ENCODE results near the gene NBR1.
"Not testable (repeated sequence)": the region's sequence is repeated elsewhere in the genome, so short reads cannot be mapped to it uniquely, and the experiment has no call there.

NBR1 gene

GRCh38 chr17:43170766-43171585 lies at the start of gene NBR1:
Gene NBR1, plus strand, starts transcription at chr17:43171214. Its CDS starts 4,586 bp downstream, at chr17:43175800.
- peak; percentile 96 for DNase-seq

DNA sequence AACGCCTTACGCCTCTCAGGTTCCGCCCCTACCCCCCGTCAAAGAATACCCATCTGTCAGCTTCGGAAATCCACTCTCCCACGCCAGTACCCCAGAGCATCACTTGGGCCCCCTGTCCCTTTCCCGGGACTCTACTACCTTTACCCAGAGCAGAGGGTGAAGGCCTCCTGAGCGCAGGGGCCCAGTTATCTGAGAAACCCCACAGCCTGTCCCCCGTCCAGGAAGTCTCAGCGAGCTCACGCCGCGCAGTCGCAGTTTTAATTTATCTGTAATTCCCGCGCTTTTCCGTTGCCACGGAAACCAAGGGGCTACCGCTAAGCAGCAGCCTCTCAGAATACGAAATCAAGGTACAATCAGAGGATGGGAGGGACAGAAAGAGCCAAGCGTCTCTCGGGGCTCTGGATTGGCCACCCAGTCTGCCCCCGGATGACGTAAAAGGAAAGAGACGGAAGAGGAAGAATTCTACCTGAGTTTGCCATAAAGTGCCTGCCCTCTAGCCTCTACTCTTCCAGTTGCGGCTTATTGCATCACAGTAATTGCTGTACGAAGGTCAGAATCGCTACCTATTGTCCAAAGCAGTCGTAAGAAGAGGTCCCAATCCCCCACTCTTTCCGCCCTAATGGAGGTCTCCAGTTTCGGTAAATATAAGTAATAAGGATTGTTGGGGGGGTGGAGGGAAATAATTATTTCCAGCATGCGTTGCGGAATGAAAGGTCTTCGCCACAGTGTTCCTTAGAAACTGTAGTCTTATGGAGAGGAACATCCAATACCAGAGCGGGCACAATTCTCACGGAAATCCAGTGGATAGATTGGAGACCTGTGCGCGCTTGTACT lies 45.7 kb upstream of the NBR1 start, which contains the start of gene BRCA1:
BRCA1 (minus strand) TSS at position 232 of the 834 bp plus-strand sequence. CDS start 1,268 bp downstream, outside the sequence.
- peak; percentile 86 for DNase-seq

GRCh38 chr17:43125967-43126910 lies 44.8 kb upstream of the NBR1 start:
- no peak for DNase-seq

GRCh38 chr17:43126911-43127290 lies 44.1 kb upstream of the NBR1 start:
- DNase-seq, result no peak

- DNase-seq, result not testable (repeated sequence)
Observed at GRCh38 chr17:43127333-43127876, 43.6 kb upstream of the NBR1 start.

DNA sequence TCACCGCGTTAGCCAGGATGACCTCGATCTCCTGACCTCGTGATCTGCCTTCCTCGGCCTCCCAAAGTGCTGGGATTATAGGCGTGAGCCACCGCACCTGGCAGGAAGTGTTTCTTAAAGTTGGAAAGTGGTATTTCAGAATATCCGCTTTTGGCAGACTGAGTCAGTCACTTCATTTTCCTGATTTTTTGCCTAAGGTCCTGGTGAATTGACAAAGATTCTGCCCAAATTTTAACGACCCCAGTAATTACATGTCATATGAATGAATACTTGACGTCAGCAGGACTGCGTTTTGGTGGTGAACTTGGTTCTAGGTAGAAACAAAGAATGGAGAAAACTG lies 41.4 kb upstream of the NBR1 start:
- no peak for DNase-seq

GRCh38 chr17:43132117-43132516 lies 38.9 kb upstream of the NBR1 start:
- no peak for DNase-seq

DNA sequence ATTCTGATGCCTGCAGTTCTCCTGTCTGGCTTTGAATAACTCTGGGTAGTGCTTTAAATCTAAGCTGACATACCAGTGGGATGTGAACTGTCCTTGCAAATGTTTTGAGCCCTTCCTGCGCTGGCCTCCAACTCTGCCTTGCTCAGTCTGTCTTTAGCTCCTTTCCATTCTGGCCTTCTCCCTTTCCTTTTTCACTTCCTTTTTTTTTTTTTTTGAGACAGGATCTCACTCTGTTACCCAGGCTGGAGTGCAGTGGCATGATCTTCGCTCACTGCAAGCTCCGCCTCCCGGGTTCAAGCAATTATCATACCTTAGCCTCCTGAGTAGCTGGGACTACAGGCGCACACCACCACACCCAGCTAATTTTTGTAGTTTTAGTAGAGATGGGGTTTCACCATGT lies 37.6 kb upstream of the NBR1 start:
- DNase-seq, result not testable (repeated sequence)

- DNase-seq, result no peak
Observed at GRCh38 chr17:43134774-43135453, 36.1 kb upstream of the NBR1 start.

DNA sequence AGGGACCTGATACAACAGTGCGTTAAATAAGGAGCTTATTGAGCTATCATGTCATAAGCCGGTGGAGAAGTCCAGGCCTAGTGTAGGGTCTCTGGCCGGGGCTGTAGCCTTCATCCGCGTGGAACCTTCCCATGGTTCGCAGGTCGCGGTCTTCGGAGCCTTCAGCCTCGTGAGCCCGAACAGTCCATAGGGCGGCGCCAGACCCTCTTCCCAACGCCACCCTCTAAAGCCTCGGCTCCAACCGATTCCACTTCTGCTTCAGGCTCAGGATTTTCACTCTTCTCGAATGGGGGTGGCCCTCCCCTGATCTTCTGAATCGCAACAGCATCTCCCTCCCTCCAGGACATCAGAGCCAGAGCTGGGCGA lies 35.6 kb upstream of the NBR1 start:
- no peak for DNase-seq

DNA sequence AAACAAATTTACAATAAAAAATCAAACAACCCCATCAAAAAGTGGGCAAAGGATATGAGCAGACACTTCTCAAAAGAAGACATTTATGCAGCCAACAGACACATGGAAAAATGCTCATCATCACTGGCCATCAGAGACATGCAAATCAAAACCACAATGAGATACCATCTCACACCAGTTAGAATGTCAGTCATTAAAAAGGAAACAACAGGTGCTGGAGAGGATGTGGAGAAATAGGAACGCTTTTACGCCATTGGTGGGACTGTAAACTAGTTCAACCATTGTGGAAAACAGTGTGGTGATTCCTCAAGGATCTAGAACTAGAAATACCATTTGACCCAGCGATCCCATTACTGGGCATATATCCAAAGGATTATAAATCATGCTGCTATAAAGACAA lies 34.4 kb upstream of the NBR1 start:
- DNase-seq, result not testable (repeated sequence)

- DNase-seq, result not testable (repeated sequence)
Observed at GRCh38 chr17:43138531-43138930, 32.5 kb upstream of the NBR1 start.

- no peak for DNase-seq
Observed at GRCh38 chr17:43140396-43141332, 30.4 kb upstream of the NBR1 start.

- DNase-seq, result no peak
Observed at GRCh38 chr17:43142153-43142552, 28.9 kb upstream of the NBR1 start.

DNA sequence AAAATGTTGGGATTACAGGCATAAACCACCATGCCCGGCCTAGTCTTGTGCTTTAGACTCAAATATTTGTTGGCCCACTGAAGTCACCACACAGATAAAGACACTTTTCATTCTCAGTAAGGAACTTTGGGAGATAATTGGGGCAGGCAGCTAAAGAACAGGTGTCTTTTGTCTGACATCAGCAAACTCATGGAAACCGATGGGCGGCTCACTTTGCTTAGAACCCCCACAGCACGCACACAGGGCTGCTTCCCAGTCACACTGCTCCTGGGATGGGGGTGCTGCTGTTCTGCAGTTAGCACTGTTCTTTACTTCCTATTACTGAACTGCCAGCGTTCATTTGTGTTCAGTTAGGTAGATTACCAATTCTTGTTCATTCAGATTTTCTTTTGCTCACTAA lies 27.8 kb upstream of the NBR1 start:
- DNase-seq, result no peak

- no peak for DNase-seq
Observed at GRCh38 chr17:43146649-43147048, 24.4 kb upstream of the NBR1 start.

- no peak for DNase-seq
Observed at GRCh38 chr17:43151880-43152456, 19.0 kb upstream of the NBR1 start.

DNA sequence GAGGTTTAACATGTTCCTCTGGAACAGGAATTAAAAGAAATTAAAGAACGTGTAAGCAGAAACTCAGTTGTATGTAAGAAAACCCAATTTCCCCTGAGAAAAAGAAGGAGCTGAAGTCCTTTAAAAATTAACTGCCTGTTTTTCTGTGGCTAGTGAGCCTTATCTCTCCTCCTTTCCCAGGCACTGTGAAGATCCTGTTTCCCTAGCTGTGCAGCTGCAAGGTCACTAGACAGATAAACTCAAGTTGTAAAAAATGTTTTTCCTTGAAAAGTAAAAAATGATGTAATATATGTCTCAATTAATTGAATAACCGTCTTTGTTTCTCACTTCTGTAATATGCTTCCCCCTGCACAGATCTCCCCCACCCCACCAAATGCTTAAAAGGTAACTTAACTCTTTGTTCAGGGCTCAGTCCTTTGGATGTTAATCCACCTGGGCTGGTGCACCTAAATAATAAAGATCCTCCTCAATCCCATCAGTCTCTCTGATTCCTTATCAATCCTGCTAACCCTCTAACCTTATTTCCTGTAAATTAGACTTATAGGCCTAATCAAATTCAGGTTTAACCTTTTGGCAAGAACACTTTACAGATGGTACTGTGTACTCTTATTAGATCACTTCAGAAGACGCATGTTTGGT lies 17.7 kb upstream of the NBR1 start:
- not testable (repeated sequence) for DNase-seq

DNA sequence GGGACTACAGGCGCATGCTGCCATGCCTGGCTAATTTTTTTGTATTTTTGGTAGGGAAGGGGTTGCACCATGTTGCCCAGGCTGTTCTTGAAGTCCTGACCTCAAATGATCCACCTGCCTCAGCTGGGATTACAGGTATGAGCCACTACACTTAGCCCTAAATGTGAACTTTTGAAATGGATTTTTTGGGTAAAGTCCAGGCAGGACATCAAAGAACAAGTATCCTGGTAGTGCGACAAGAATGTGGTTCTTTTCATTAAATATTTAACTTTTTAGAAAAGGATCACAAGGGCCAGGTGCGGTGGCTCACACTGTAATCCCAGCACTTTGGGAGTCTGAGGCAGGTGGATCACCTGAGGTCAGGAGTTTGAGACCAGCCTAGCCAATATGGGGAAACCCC lies 15.3 kb upstream of the NBR1 start:
- no peak for DNase-seq

DNA sequence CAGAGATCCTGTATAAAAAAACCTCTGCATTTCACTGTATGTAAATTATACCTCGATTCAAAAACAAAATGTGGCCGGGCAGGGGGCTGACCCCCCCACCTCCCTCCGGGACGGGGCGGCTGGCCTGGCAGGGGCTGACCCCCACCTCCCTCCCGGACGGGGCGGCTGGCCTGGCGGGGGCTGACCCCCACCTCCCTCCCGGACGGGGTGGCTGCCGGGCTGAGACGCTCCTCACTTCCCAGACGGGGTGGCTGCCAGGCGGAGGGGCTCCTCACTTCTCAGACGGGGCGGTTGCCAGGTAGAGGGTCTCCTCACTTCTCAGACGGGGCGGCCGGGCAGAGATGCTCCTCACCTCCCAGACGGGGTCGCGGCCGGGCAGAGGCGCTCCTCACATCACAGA lies 11.8 kb upstream of the NBR1 start:
- DNase-seq, result not testable (repeated sequence)

Measured in activated effector memory CD4-positive, alpha-beta T cell treated with Interleukin-2 at 50 U/mL for 16 hours (primary cell).